GM19468 (cell line): ENCODE results near the gene MYO9B.

Source experiments
- ATAC-seq: cut with Tn5 transposase; IDR thresholded peaks from one replicate; pipeline ENCODE4 v1.9.1; 2021; ENCODE audit warnings: mild to moderate bottlenecking, moderate library complexity, moderate number of reproducible peaks; ENCODE audit not compliant: unreplicated experiment; ENCODE audit errors: extremely low read depth

MYO9B gene, protein sequence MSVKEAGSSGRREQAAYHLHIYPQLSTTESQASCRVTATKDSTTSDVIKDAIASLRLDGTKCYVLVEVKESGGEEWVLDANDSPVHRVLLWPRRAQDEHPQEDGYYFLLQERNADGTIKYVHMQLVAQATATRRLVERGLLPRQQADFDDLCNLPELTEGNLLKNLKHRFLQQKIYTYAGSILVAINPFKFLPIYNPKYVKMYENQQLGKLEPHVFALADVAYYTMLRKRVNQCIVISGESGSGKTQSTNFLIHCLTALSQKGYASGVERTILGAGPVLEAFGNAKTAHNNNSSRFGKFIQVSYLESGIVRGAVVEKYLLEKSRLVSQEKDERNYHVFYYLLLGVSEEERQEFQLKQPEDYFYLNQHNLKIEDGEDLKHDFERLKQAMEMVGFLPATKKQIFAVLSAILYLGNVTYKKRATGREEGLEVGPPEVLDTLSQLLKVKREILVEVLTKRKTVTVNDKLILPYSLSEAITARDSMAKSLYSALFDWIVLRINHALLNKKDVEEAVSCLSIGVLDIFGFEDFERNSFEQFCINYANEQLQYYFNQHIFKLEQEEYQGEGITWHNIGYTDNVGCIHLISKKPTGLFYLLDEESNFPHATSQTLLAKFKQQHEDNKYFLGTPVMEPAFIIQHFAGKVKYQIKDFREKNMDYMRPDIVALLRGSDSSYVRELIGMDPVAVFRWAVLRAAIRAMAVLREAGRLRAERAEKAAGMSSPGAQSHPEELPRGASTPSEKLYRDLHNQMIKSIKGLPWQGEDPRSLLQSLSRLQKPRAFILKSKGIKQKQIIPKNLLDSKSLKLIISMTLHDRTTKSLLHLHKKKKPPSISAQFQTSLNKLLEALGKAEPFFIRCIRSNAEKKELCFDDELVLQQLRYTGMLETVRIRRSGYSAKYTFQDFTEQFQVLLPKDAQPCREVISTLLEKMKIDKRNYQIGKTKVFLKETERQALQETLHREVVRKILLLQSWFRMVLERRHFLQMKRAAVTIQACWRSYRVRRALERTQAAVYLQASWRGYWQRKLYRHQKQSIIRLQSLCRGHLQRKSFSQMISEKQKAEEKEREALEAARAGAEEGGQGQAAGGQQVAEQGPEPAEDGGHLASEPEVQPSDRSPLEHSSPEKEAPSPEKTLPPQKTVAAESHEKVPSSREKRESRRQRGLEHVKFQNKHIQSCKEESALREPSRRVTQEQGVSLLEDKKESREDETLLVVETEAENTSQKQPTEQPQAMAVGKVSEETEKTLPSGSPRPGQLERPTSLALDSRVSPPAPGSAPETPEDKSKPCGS (N-terminal part only)

DNA sequence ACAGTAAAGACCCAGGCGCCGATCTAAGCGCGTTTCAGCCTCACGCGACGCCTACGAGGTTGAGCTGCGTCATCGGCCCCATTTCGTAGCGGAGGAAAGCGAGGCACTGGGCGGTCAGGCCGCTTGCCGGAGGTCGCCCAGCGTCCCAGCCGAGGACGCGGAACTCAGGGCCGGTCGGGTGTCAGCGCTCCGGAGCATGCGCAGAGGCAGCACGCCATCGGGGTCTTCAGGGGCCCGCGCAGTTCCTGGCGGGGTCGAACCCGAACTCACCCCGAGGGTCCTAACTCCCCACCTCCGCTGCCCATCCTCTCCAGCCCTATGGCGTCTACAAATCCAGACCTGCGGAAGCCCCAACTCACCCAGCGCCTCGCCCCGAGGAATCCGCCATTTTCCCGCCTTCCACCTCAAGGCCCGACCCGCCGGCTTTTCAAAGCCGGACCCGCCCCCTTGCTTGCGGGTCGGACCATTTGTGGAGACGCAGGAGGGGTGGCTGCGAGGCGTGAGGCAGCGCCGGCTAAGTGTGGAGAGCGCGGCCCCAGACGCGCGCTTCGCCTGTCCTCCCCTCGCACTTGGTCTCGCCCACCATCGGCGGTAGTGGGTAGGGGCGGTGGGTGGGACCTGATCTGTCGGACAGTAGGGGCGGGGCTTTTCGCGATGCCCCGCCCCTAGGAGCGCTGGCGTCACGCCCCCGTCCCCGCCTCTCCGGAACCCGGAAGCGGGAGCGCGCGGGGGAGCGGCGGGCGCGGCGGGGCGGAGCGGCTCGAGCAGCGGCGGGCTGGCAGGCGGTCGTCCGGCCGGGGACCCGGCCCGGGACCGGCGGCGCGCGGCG is at the start of gene MYO9B, which contains the start of gene HAUS8:
Gene MYO9B (plus strand): TSS at position 743 of the 829 bp plus-strand sequence. CDS start 25,941 bp downstream, outside the sequence.
Gene HAUS8 (minus strand): TSS at position 418 of the 829 bp plus-strand sequence. CDS start 30 bp downstream, at position 388.
- ATAC-seq: peak; percentile 72

DNA sequence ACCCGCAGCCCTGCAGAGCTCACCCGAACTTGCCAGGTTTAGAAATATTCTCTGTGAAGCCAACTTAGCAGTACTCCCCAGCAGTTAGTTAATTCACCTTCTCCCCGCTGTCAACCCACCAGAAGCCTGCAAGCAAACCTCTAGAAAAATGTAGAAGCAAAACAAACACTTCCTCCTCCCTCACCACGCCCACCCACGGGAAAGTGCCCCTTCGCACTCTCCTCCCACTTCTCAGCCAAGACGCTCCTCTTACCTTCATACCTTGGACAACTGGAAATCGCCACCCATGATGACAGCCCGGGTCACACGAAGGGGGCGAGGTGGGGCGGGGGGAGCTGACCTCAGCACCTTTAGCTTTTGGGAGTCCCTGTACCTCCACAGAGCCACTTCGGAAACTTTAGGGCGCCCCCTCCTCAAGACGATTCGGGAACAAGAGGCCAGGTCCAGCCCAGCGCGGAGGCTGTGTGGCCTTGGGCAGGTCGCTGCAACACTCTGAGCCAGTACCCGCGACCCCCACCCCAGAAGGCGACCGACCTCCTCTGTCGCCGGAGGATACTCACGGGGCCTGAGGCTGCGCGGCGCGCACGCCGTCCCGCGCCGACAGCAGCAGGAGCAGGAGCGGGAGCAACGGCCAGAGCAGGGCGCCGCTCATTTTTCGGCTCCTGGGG is 49.5 kb upstream of the MYO9B start:
- no peak for ATAC-seq

DNA sequence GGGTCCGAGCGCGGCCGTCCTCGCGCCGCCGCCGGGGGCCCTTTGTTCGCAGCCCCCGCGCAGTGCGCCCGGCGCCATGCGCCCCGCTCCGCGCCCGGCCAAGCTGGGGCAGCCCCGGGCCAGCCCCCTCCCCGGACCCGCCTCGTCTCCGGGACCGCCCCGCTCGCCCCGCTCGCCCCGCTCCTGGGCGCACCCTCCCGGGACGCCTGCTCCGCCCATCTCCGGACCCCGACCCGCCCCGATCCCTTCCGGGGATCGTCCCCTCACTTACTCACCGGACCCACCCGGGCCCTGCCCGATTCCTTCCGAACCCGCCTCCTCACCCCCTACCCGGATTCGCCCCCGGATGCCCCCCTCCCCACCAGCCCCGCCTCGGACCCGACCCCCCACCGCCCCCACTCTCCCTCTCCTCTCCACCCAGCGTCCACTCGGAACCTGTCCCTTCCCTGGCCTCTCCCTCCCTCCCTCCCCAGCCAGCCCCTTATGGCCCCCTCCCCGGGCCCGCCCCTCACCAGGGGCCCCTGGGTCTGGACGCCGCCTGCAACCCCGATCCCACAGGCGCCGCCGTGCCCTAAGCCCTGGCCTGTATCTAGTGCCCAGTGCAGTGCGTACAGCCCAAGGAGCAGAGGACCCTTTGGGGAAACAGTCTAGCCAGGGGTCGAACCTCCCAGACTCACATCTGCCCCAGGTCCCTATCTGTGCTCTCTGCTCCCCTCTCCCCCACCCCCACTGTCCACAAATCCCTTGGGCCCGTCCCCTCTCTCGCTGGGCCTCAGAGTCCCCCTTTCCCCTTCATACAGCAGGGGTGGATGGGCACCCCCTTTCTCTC is 48.7 kb upstream of the MYO9B start, which contains the start of gene CPAMD8:
Gene CPAMD8 (minus strand): TSS at position 105 of the 829 bp plus-strand sequence. CDS start 168 bp downstream, outside the sequence.
- ATAC-seq: no peak

DNA sequence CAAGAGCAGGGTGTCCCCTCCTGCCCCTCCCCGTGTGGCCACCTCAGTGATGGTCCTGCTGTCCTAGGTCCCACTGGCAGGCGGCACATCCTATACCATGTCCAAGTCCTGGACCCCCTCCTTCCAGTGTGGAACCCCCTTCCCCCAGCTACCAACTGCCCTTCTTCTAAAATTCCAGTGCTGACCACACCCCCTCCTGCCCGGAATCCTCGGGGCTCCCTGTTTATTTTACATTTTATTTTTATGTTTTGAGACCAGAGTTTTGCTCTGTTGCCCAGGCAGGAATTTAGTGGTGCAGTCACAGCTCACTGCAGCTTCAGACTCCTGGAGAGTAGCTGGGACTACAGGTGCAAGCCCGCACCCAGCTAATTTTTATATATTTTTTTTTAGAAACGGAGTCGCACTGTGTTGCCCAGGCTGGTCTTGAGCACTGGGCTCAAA is 48.0 kb upstream of the MYO9B start:
- ATAC-seq: no peak

DNA sequence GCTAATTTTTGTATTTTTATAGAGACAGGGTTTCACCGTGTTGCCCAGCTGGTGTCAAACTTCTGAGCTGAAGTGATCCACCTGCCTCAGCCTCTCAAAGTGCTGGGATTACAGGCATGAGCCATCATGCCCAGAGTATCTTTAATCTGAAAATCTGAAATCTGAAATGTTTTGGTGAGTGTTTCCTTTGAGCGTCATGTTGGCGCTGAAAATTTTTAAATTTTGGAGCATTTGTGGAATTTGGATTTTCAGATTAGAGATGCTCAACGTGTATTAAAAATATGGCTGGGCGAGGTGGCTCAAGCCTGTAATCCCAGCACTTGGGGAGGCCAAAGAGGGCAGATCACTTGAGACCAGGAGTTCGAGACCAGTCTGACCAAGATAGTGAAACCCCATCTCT is 43.8 kb upstream of the MYO9B start:
- ATAC-seq: no peak

DNA sequence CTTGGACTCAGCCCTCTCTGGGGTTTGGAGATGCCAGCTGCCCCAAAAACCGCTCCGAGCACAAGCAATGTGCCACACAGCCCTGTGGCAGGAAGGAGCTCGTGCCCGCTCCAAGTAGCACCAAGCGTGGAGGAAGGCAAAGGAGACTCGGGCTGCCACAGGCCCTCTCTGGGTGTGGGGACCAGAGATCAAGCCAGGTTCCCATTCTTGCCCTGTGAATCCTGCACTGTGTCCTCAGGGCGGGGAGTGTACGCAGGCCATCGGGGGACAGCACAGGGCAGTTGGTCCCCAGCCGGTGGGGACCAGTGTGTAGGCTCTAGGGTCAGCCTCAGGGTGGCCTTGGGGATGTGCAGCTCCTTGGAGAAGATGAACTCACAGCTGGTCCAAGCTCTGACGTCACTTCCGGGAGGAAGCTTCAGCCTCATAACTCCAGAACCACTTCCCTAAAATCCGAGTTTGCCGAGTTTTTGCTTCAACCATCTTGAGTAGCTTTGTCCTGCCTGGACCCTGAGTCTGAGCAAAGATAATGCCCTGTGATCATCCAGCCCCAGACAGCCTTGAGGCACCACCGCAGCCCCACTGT is 39.6 kb upstream of the MYO9B start:
- no peak for ATAC-seq

DNA sequence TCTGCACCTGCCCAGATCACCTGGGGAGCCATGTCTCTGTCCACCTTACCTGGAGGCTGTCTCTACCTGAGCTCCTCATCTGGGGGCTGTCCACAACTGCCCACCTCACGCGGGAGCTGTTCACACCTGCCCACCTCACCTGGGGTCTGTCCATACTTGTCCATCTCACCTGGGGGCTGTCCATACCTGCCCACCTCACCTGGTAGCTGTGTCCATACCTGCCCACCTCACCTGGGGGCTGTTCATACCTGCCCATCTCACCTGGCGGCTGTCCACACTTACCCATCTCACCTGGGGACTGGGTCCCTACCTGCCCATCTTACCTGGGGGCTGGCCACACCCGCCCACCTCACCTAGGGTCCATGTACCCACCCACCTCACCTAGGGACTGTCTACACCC is 38.9 kb upstream of the MYO9B start:
- no peak for ATAC-seq

DNA sequence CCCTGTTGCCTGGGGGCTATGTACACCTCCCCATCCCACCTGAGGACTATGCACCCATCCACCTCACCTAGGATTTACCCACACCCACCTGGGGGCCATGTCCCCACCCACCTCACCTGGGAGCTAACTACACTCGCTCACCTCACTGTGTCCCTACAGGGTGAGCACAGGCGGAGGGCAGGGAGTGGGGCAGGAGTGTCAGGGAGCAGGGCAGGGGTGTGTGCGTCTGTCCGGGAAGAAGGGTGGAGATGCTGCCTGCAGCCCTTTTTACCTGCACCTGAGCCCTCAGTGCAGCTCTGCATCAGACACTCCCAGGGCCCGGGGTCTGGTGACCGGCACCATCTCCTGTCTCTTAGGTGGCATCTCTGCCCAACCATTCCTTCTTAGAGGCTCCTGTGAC is 38.4 kb upstream of the MYO9B start:
- ATAC-seq: no peak

DNA sequence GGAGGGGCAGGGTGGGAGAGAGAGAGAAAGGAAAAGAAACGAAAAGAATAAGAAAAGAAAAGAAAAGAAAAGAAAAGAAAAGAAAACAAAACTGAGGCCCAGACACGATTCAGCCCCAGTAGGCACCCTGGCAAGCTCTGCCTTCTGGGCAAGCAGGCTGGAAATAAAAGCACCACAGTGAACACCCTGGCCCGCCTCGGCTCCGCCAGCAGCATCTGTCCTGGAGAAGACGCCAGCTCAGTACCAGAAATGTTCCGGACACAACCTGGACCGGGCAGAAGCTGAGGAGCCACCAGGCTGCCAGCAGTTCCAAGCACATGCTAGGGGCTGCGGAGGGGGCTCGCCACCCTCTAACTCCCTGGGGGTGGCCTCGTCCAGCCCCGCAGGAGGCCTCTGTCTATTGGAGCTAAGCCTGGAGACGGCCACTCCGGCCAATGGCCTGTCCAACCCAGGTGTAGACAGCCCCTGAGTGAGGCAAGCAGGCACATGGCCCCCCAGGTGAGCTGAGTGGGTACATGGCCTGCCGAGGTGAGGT is 37.5 kb upstream of the MYO9B start:
- no peak for ATAC-seq

DNA sequence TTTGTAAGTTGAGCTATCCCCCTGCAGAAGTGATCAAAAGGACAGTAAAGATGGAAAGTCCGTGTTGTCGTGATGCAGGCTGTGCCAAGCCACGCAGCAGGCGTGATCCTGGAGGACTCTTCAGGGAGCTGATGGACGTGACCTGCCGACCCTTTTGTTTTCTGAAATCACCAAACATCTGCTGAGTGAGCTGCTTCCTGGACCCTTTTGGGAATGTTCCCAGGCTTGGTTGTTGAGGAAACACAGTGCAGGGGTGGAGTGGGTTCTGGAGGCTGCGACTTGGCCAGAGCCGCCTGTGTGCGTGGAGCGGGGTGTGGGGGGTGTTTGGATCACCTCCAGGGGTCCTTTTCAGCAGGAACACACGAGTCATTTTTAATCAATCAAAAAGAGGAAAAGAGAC is 33.6 kb upstream of the MYO9B start:
- ATAC-seq: no peak

DNA sequence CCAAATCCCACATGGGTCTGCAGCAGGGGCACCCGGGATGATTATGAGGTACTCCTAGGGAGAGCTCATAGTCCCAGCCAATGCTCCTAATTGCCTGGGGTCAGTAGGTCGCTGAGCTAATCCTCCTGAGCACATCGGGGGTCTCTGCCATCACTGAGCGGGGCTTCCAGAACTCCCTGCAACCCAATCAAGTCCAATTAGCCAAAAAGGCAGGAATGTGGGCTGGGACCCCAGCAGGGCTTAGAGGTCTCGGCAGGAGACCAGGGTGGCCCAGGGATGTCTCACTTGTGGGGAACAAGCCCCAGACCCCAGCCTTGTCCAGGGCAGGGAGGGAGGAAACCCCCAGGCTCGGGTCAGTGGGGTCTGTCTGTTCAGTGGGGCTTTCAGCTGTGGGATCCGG is 31.8 kb upstream of the MYO9B start:
- ATAC-seq: no peak

DNA sequence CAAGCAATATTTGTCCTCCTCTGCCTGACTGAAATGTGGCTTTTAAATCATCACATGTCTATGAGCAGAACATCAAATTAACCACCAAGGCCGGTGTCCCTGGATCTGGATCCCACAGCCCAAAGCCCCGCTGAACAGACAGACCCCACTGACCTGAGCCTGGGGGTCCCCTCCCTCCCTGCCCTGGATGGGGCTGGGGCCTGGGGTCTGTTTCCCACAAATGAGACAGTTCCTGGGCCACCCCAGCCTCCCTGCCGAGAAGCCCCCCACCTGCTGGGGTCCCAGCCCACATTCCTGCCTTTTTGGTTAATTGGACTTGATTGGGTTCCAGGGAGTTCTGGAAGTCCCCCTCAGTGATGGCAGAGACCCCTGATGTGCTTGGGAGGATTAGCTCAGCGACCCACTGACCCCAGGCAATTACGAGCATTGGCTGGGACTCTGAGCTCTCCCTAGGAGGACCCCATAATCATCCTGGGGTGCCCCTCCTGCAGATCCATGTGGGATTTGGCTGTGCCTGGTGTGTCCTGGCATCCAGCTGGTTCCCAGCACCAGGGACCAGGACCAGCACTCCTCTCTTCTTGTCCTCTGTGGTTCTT is 29.6 kb upstream of the MYO9B start:
- ATAC-seq: no peak

DNA sequence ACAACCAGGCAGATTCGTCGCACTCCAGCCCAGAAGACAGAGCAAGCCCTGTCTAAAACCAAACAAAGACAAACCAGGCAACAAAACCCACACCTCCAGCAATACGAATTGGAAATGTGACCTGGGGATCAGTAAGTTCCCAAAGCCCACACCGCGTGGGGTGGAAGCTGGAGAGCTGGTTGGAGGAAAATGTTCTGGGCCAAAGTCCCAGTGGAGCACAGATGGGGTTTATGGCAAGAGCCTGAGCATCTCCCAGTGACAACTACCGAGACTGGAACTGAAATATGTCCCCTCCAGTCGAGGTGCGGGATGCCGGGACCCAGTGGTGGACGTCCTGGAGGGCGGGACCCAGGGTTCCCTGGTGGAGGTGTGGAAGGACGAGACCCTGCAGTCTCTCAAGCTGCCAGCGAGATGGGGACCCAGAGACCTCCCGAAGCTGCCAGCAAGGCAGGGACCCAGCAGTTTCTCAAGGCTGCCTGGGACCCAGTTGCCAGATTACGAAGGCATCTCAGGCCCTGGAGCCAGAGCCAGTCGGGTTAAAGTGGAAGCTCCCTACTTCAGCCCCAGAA is 26.6 kb upstream of the MYO9B start:
- no peak for ATAC-seq

DNA sequence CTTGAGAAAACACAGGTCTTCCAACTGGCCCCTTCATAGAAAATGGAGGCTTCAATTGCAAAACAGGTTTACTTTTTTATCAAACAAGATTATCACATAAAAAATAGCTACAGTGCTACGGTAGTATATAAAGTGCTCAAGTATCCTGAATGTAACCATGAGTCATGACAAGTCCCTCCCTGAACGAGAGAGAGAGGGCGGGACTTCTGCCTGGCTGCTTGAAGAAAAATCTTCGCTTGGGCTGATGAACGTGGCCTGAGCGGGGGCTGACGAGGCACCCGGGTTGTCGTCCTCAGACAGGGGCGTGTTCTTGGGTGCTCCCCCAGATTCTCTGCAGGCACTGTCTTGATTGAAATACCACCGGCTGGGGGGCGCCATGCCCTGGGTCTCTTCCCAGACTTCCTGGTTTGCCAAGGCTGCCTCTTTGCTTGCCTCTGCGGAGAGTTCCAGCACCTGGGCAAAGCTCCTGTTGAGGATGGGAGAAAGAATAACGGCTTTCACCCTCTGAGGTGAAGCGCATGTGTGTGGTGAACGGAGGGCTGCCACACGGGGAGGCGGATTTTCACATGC is 25.8 kb upstream of the MYO9B start:
- ATAC-seq: no peak

DNA sequence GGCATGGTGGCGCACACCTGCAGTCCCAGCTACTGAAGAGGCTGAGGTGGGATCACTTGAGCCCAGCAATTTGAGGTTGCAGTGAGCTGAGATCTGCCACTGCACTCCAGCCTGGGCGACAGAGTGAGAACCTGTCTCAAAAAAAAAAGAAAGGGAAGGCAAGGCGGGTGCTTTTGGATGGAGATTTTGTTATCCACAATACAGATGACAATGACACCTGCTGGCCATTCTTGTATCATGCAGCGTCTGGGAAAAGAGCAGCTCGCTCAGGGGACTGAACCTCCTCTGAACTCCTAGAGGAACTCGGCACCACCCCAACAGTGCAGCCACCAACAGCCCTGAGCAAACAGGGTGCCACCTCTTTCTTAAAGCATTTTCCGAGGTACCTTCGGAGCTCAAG is 23.1 kb upstream of the MYO9B start:
- no peak for ATAC-seq

DNA sequence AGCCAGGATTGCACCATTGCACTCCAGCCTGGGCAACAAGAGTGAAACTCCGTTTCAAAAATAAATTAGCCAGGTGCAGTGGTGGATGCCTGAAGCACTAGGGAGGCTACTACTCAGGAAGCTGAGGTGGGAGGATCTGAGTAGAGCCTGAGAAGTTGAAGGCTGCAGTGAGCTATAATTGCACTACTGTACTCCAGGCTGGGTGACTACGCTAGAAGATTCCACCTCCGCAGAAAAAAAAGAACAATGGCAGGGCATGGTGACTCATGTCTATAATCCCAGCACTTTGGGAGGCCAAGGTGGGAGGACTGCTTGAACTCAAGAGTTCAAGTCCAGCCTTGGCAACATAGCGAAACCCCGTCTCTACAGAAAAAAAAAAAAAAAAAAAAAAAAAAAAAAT is 20.8 kb upstream of the MYO9B start:
- ATAC-seq: no peak
